Activated CD8-positive, alpha-beta memory T cell treated with anti-CD3 and anti-CD28 coated beads, Interleukin-2, amount 10 ng/mL, durations not matched to agents 7 days and 5 days (primary cell): Measurements from ENCODE around the gene MAP4K2. TPM values are rescaled to one million over a fixed set of nuclear protein-coding genes. Genes with fewer than 3 reads are reported as not detected.

Experiments used
- ATAC-seq: fragments of 150-1000 bp; cut with Tn5 transposase; one replicate; pipeline ENCODE4 v1.10.0; 2021; ENCODE audit warnings: moderate library complexity
- CTCF ChIA-PET: fragments of 350-600 bp; sonication (Branson Sonifier 250); formaldehyde crosslinking; loops from one replicate; lab custom pipeline; 2021; ENCODE audit warnings: antibody characterized with exemption; lab: Charles Lee
- DNase-seq: peaks from one replicate; pipeline ENCODE4 v3.0.0-alpha.2; 2020
- H3K27ac Mint-ChIP-seq: one replicate; pipeline ENCODE4 v1.8.0; 2021; ENCODE audit warnings: mild to moderate bottlenecking, mixed read lengths
- H3K27me3 Mint-ChIP-seq: one replicate; pipeline ENCODE4 v1.8.0; 2021; ENCODE audit warnings: mixed read lengths
- H3K36me3 Mint-ChIP-seq: one replicate; pipeline ENCODE4 v1.8.0; 2021; ENCODE audit warnings: mild to moderate bottlenecking, mixed read lengths
- H3K4me1 Mint-ChIP-seq: one replicate; pipeline ENCODE4 v1.8.0; 2021; ENCODE audit warnings: mixed read lengths
- H3K4me3 Mint-ChIP-seq: one replicate; pipeline ENCODE4 v1.8.0; 2021; ENCODE audit warnings: mild to moderate bottlenecking, moderate library complexity, mixed read lengths
- H3K9me3 Mint-ChIP-seq: one replicate; pipeline ENCODE4 v1.8.0; 2022; ENCODE audit warnings: low read depth, mixed read lengths
- total RNA-seq, 2 experiments: library from RNA; stranded (reverse); gene quantifications; one replicate each; pipeline ENCODE4 v1.2.3, GENCODE V29; 2021

MAP4K2 gene
- total RNA-seq, 2 experiments from 2014 or later, result 61.1 to 65.0 TPM

DNA sequence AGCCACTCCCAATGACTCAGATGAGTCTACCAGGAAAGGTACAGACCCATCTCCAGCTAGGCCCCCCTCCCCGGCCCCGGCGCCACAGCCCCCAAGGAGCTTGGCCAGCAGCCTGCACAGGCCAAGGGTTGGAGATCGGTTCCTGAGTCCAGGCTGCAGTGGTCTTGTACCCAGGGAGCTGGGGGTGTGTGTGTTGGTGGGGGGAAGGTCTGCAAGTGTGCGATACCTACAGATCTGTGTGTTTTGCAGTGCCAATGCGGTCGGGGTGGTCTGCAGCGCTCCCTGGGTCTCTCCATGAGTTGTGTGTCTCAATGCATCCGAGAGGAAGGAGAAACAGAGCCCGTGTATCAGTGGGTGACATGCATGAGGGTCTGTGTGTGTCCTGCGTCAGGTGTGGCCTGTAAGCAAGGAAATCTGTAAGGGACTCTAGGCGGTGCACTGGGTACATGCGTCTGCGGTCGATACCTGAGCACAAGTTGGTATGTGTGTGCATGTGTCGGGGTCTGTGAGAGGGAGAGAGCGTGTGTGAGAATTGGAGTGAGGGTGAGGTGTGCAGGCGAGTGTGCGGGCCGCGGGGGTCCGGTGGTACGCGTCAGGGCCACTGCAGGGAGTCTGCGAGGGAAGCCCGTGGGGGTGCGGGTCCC is 40.8 kb upstream of the MAP4K2 start:
- Mint-ChIP-seq H3K4me1 (peaks cover 27% of the 10 kb centered on the region), H3K27me3 (no peaks in the 10 kb centered on the region), H3K4me3 (peak overlapping the region; percentile 59), H3K9me3 (no peaks in the 10 kb centered on the region), H3K27ac (no peak overlapping the region), H3K36me3 (no peaks in the 10 kb centered on the region)
- peak; percentile 41 for DNase-seq
- ATAC-seq, result no peak
- CTCF ChIA-PET, result interaction anchor here (0.6 to 29.2 kb wide), 29 partner anchors 8 to 304 kb away, joined by 3 to 1163 read pairs (median 4); partner anchors contain the start of genes ARL2, BATF2, EHD1 and FAU

DNA sequence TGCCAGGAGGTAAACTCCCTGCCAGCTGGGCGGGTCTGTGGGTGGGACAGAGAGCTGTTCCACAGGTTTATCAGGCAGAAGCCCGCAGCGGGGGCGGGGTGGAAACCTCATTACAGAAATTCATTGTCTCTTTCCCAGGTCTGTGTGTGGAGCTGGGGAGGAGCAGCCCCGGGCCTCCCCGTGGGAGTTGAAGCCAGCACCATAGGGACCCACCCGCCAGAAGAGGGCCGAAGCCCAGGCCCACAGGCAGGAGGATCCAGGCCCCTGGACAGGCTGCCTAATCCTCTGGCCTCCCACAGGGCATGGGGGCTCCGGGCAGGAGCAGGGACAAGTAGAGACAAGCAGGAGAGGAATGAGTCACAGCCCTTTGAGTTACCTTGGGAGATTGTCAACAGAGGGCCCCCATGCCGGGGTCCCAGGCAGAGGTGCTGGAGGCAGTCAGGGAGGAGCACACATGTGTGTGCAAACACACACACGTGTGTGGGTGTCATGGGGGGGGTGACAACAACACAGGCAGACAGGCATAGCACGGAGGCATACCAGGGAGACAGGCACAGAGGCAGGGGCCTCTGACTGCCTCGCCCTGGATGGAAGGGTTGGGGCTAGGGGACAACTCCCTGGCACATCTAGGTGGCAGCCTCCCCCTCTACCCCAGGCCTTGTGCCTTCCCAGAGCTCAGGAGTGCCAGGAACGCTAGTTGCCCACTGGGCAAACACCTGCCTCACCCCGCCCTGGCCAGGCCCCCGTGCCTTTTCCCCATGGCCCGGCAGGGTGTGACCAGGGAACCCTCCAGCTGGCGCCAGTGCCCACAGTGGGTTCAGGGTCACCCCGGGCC is 40.1 kb upstream of the MAP4K2 start:
- CTCF ChIA-PET, result interaction anchor here (0.6 to 29.2 kb wide), 11 partner anchors 9 to 275 kb away, joined by 3 to 1163 read pairs (median 3); partner anchors contain the start of genes EHD1 and ZNHIT2
- no peaks in the 10 kb centered on the region for H3K36me3 Mint-ChIP-seq
- no peak overlapping the region for H3K4me3 Mint-ChIP-seq
- no peak for ATAC-seq
- no peaks in the 10 kb centered on the region for H3K27me3 Mint-ChIP-seq
- no peaks in the 10 kb centered on the region for H3K9me3 Mint-ChIP-seq
- H3K4me1 Mint-ChIP-seq, result peaks cover 20% of the 10 kb centered on the region
- H3K27ac Mint-ChIP-seq, result no peak overlapping the region
- peak; percentile 39 for DNase-seq

DNA sequence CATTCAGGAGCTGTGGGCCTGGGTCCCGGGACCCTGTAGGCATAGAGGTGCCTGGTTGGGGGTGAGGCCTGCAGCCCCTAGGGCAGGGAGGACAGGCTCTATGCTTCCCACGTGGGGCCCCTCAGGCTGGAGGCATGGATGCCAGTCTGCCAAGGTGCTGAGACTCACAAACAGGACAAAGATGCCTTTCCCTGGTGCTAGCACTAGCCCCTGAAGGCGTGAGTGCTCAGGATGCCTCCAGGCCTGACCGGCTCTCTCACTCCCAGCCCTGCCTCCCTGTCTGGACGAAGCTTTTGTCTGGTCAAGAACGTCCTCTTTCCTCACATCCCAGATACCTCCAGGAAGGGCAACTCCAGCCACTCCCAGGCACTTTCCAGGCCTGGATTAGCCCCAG is 39.3 kb upstream of the MAP4K2 start:
- Mint-ChIP-seq H3K27me3 (no peaks in the 10 kb centered on the region), H3K4me1 (peaks cover 19% of the 10 kb centered on the region), H3K4me3 (no peak overlapping the region), H3K36me3 (no peaks in the 10 kb centered on the region), H3K27ac (no peak overlapping the region), H3K9me3 (no peaks in the 10 kb centered on the region)
- CTCF ChIA-PET, result interaction anchor here (1.5 to 29.2 kb wide), 3 partner anchors 18 to 55 kb away, joined by 4 to 1163 read pairs (median 409); partner anchors contain the start of gene EHD1
- peak; percentile 40 for DNase-seq
- no peak for ATAC-seq

DNA sequence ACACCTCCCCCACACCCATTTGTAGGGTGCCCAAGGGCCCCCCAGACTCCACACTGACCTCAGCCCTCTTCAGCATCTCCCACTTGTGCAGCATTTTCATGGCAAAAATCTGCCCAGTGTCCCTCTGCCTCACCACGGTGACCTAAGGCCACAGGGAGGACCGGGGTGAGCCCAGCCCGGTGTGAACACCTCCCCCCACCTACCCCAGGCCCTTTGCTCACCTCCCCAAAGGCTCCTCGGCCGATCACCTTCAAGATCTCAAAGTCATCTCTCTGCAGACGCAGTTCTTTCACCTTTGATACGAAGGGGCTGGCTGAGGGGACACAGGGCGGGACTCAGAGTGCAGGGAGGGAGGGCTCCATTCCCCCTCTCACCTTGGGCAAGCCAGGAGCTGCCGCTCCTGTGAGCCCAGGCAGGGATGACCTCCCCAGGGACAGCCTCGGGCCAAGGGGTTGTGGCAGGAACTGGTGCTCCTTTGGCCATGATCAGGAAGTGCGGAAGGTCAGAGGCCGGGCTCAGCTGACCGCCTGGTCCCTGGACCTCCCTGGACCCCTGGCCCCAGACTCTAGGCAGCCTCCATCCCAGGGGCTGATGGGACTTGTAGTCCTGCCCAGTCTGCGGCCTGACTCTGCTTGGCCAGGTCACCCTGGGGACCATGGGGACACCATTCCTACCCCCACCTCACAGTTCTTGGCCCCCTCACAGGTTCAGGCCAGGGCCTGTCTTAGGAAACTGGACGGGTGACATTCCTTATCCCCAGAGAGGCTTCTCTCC is 38.8 kb upstream of the MAP4K2 start:
- Mint-ChIP-seq H3K9me3 (no peaks in the 10 kb centered on the region), H3K27me3 (no peaks in the 10 kb centered on the region), H3K36me3 (no peaks in the 10 kb centered on the region), H3K4me3 (no peak overlapping the region), H3K4me1 (peaks cover 19% of the 10 kb centered on the region), H3K27ac (no peak overlapping the region)
- CTCF ChIA-PET, result interaction anchor here (1.5 to 29.2 kb wide), 3 partner anchors 19 to 54 kb away, joined by 4 to 1163 read pairs (median 409); partner anchors contain the start of gene EHD1
- ATAC-seq (no peak), DNase-seq (peak; percentile 40)

DNA sequence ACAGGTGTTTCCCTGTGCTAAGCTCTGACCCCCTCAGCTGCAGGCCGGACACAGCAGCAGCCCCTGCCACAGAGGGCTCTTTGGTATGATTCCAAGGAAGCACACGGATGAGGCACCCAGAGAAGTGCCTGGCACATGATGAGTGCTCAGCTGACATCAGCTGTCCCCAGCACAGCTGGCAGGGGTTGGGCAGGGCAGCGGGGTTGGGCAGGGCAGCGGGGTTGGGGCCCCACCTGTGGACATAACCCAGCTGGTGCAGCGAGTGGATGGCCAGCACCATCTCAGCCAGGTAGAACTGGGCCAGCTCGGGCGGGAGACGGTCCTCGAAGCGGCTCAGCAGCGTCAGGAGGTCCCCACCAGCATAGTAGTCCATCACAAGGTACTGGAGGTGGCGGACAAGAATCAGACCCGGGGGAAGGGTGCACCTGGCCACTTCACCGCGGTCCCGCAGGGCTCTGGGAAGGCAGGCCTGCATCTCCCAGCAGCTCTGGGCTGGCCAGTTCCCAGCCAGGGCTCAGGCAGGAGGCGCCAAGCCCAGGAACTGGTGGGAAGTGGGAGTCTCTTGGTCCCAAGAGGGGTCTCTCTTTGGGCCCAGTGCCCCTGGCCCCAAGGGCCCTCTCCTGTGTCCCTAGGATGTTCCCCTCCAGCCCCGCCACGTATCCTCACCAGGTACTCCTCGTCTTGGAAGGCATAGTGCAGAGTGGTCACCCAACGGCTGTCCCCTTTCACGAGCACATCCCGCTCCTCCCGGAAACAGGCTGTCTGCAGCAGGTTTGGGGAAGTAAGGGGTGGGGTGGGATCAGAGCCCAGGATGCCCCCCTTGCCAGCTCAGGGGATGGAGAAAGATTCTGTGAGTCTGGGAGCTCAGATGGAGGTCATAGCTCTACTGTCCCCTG is 37.1 kb upstream of the MAP4K2 start:
- Mint-ChIP-seq H3K4me1 (peaks cover 19% of the 10 kb centered on the region), H3K4me3 (no peak overlapping the region), H3K9me3 (no peaks in the 10 kb centered on the region), H3K27me3 (no peaks in the 10 kb centered on the region), H3K27ac (no peak overlapping the region), H3K36me3 (no peaks in the 10 kb centered on the region)
- no peak for DNase-seq
- no peak for ATAC-seq
- CTCF ChIA-PET, result interaction anchor here (1.2 to 22.7 kb wide), 2 partner anchors 21 to 272 kb away, joined by 3 to 409 read pairs; partner anchors contain the start of gene TM7SF2

DNA sequence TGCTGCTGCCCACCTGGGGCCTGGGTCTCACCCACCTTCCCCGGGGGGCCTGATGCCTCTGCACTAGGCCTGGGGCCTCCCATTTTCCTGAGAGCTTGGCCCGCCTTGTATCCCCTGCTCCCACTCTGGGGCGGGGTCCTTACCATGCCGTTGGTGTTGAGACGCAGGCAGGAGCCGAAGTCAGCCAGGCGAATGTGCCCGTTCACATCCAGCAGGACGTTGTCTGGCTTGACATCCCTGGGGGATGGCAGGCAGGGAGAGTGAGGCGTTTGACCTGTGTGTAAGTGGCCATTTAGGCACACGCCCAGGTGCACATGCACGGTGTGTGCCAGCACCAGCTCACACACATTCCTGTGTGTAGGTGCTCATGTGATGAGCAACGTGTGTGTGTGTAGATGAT is 36.3 kb upstream of the MAP4K2 start:
- Mint-ChIP-seq H3K27me3 (no peaks in the 10 kb centered on the region), H3K4me3 (no peak overlapping the region), H3K9me3 (no peaks in the 10 kb centered on the region), H3K27ac (no peak overlapping the region), H3K36me3 (no peaks in the 10 kb centered on the region), H3K4me1 (peaks cover 17% of the 10 kb centered on the region)
- ATAC-seq (no peak), DNase-seq (no peak)
- CTCF ChIA-PET, result interaction anchor here (1.2 to 22.7 kb wide), 2 partner anchors 21 to 273 kb away, joined by 3 to 409 read pairs; partner anchors contain the start of gene TM7SF2

DNA sequence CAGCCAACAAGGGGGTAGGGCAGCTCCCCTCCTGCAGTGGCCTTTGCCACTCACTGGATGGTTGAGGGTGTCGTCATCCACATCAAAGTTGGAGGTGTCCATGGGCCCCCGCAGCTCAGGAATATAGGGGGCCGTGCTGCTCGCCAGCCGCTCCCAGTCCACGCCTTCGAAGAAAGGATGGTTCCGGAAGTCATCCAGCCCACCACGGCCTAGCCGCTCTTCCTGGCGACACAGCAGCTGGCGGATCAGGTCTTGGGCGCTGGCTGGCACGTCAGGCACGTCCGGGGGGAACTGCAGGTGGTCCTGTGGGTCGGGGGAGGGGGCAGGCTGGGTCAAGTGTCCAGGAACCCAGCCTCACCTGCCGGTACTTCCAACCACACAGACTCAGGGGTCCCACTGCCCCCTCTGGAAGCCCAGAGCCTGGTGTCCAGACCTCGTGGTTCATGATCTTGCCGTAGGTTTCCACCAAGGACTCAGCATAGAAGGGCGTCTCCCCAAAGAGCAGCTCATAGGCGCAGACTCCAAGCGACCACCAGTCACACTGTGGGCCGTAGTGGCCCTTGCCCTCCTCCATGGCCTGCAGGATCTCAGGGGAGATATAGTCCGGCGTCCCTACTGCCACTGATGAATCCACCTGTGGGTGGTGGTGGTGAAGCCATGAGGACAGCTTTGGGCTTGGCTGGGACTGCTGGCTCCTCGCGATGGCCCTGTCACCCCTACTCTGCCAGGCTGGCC is 35.8 kb upstream of the MAP4K2 start:
- Mint-ChIP-seq H3K36me3 (no peaks in the 10 kb centered on the region), H3K9me3 (no peaks in the 10 kb centered on the region), H3K4me3 (no peak overlapping the region), H3K27me3 (no peaks in the 10 kb centered on the region), H3K27ac (no peak overlapping the region), H3K4me1 (peaks cover 14% of the 10 kb centered on the region)
- no peak for ATAC-seq
- DNase-seq, result no peak
- CTCF ChIA-PET, result interaction anchor here (0.9 to 22.7 kb wide), 3 partner anchors 12 to 273 kb away, joined by 3 to 409 read pairs (median 3); partner anchors contain the start of gene TM7SF2

DNA sequence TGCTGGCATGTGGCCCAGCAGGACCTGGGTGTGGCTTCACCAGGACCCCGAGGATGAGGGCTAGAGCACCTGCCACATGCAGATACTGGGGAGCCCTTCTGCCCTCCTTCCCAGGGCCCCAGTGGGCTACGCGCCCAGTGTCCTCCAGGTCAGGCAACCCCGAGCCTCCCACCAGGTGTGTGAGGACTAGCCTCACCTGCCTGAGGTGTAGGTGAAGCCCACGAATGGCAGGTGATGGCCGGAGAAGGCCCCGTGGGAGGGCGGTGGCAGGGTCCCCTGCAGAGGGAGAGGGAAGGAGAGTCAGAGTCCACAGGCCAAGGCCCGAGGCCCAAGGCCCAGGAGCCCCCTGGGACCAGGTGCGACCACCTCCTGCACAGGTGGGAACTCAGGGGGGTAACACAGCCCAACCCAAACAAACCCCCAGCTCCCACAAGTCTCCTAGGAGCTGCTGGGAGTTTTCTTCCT is 34.9 kb upstream of the MAP4K2 start:
- no peaks in the 10 kb centered on the region for H3K27me3 Mint-ChIP-seq
- CTCF ChIA-PET, result interaction anchor here (0.9 to 22.7 kb wide), 2 partner anchors 11 to 23 kb away, joined by 3 to 409 read pairs; no protein-coding TSS in a partner anchor
- peaks cover 10% of the 10 kb centered on the region for H3K4me1 Mint-ChIP-seq
- no peak overlapping the region for H3K27ac Mint-ChIP-seq
- DNase-seq, result no peak
- no peak overlapping the region for H3K4me3 Mint-ChIP-seq
- no peaks in the 10 kb centered on the region for H3K9me3 Mint-ChIP-seq
- H3K36me3 Mint-ChIP-seq, result no peaks in the 10 kb centered on the region
- ATAC-seq, result no peak

DNA sequence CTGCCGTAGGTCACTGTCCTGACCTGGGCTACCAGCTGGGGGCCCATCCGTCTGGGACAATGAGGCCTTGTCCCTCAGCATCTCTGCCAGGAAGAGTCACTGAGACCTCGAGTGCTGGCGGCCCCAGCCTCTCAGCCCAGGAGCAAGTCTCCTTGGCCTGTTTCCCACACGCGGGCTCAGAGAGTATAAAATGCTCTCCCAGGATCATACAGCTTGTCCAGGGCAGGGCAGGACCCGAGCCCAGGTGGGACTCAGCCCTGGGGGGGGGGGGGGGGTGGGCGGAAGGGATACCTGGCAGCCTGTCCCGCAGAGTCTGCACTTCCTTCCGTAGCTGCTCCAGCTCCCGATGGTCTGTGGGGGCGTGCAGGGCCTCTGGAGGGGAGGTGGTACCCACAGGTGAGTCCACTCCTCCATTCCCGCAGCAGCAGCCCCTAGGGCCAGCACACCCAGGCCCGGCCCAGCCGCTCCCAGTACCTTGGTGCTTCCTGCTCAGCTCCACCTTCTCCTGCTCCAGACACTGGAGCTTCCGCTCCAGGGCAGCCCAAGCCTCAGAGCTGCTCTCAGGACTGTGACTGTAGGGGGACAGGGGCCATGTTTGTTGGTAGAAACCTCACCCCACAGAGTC is 33.5 kb upstream of the MAP4K2 start:
- DNase-seq (no peak), ATAC-seq (no peak)
- Mint-ChIP-seq H3K4me1 (peaks cover 10% of the 10 kb centered on the region), H3K9me3 (no peaks in the 10 kb centered on the region), H3K4me3 (no peak overlapping the region), H3K27me3 (no peaks in the 10 kb centered on the region), H3K36me3 (no peaks in the 10 kb centered on the region), H3K27ac (no peak overlapping the region)
- CTCF ChIA-PET, result interaction anchor here (0.9 to 1.0 kb wide), 2 partner anchors 8 to 57 kb away, joined by 3 to 5 read pairs; partner anchors contain the start of gene CDC42BPG

DNA sequence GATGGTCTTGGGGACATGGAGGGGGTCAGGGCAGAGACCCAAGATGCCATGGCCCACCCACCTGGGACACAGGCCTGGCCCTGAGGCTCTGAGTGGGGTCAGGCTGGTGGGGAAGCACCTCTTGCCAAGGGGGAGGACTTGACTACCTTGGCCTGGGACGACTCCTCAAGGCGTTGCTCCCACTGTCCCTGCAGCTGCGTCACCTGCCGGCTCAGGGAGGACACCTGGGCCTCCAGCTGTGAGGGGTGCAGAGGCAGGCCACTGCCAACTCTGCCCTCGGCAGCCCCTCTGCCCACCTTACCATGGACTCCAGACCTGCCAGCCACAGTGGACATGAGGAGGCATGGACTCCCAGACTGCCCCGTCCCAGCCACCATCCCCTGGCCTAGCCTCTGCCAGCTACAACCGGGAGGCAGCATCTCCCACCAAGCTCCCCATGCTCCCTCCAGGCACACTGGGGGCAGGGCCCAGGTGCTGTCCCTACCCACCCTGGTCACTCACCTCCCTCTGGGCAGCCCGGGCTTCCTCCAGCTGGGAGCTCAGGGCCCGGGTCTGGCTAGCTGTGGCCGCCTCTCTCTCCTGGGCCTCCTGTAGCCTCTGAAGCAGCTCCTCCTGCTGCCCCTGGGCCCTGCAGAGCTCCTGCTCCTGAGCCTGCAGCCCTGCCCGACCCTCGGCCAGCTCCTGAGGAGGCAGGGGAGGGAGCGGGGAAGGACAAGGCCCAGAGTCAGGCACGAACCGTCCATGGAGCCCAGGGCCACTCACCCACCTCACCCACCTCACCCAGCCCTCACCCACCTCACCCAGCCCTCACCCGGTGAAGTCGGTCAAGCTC is 32.8 kb upstream of the MAP4K2 start:
- Mint-ChIP-seq H3K9me3 (no peaks in the 10 kb centered on the region), H3K27ac (no peak overlapping the region), H3K36me3 (no peaks in the 10 kb centered on the region), H3K4me3 (no peak overlapping the region), H3K27me3 (no peaks in the 10 kb centered on the region), H3K4me1 (peaks cover 10% of the 10 kb centered on the region)
- CTCF ChIA-PET, result interaction anchor here (0.7 to 1.2 kb wide), 5 partner anchors 8 to 281 kb away, joined by 3 to 5 read pairs (median 3); partner anchors contain the start of genes CDC42BPG and ZNHIT2
- DNase-seq, result no peak
- ATAC-seq, result no peak
